Spleen (tissue), 11 donors: ENCODE data around the gene SPATA20. TPM values are rescaled to one million over a fixed set of nuclear protein-coding genes. Genes with fewer than 3 reads are reported as not detected.

Source experiments
- DNase-seq: peaks from one replicate; pipeline ENCODE4 v3.0.0-alpha.2; 2020
- H3K27ac ChIP-seq, 8 donors: fragments of 200-600 bp; sonication (generic) in 7 of 8; 1 replicate in 4 of 8; 2 replicates in 4 of 8; pipeline versions ENCODE4 v1.5.0 to v1.8.0; 2016 to 2021; ENCODE audit warnings: inconsistent platforms in 4 of 8, mild to moderate bottlenecking in 4 of 8, moderate library complexity in 1 of 8
- H3K27me3 ChIP-seq, 7 donors: fragments of 200-600 bp; sonication (generic) in 6 of 7; replicated peaks in 1 of 7; 1 replicate in 4 of 7; 2 replicates in 3 of 7; pipeline versions ENCODE4 v1.5.0 to v1.8.0; 2016 to 2021; ENCODE audit warnings: inconsistent platforms in 3 of 7, mild to moderate bottlenecking in 1 of 7
- H3K36me3 ChIP-seq, 6 donors: fragments of 200-600 bp; sonication (generic) in 5 of 6; 1 replicate in 4 of 6; 2 replicates in 2 of 6; pipeline versions ENCODE4 v1.5.0 to v1.8.0; 2016 to 2021; ENCODE audit warnings: inconsistent platforms in 2 of 6
- H3K4me1 ChIP-seq, 6 donors: fragments of 200-600 bp; sonication (generic) in 5 of 6; 1 replicate in 3 of 6; 2 replicates in 3 of 6; pipeline versions ENCODE4 v1.5.0 to v1.8.0; 2016 to 2021; ENCODE audit warnings: inconsistent platforms in 3 of 6
- H3K4me3 ChIP-seq, 8 donors: fragments of 200-600 bp; sonication (generic) in 7 of 8; 1 replicate in 4 of 8; 2 replicates in 4 of 8; pipeline versions ENCODE4 v1.5.0 to v1.8.0; 2016 to 2021; ENCODE audit warnings: inconsistent platforms in 4 of 8, mild to moderate bottlenecking in 4 of 8, moderate library complexity in 2 of 8
- H3K9me3 ChIP-seq, 8 donors: fragments of 200-600 bp; sonication (generic) in 7 of 8; 1 replicate in 4 of 8; 2 replicates in 4 of 8; pipeline versions ENCODE4 v1.5.0 to v1.8.0; 2016 to 2021; ENCODE audit warnings: inconsistent platforms in 4 of 8
- POLR2A ChIP-seq, 3 donors: fragments of 450-650 bp; IDR thresholded peaks; one replicate each; pipeline ENCODE4 v1.5.1; 2017; ENCODE audit warnings: antibody characterized with exemption in 3 of 3, mild to moderate bottlenecking in 1 of 3
- POLR2AphosphoS5 ChIP-seq, 3 donors: sonication (generic); formaldehyde crosslinking; IDR thresholded peaks; one replicate each; pipeline ENCODE4 v1.5.1; 2017; ENCODE audit warnings: antibody characterized with exemption in 3 of 3
- WGBS, 5 donors: extraction: QIAGEN DNeasy Blood & Tissue Kit in 3 of 5; methylation state at CpG; one replicate each; pipeline versions ENCODE4 v1.1.5 to v1.1.7; 2013 to 2018; 5-methylcytosine and 5-hydroxymethylcytosine counted together
- intact Hi-C: fragments of 100-400 bp; cut with DNase I; formaldehyde crosslinking; loops from one replicate; pipeline ENCODE4 v1.15.0; 2023; ENCODE audit warnings: low total_unique reads
- polyA plus RNA-seq, 3 donors: library from polyadenylated mRNA; stranded (reverse); fragments of 200-250 nt; gene quantifications; one replicate each; pipeline ENCODE4 v1.2.1, GENCODE V29; 2013
- total RNA-seq, 7 donors: library from RNA; depleted of rRNA in 3 of 7; stranded (reverse); fragments of >200 nt in 3 of 7; fragmentation: NEBNext Ultra II Directional in 4 of 7; extraction: Animal tissue kit (Norgen Biotek cat#: 25700) in 4 of 7; gene quantifications; one replicate each; pipeline versions ENCODE4 v1.1.0 to v1.2.1, GENCODE V29; 2016 to 2021
- TF ChIP-seq, protein P1 (sequence below), 11 experiments: fragments of 200-600 bp in 7 of 11; fragments of 450-650 bp in 4 of 11; sonication (generic) in 4 of 11; IDR thresholded peaks in 8 of 11; conservative IDR thresholded peaks in 3 of 11; 1 replicate in 7 of 11; 2 replicates in 4 of 11; pipeline versions ENCODE4 v1.4.0 to v1.8.0; 2016 to 2021; ENCODE audit warnings: antibody characterized with exemption in 11 of 11, inconsistent platforms in 4 of 11, mild to moderate bottlenecking in 1 of 11
- donor health status: healthy with polysubstance abuse.
- donor health status: DM: no; HTN: no; CAD: no; lungs with moderate emphysema.
- donor health status: DM: no; HTN: no; CAD: no.
- donor health status: Bipolar disorder and iron deficiency.
- donor health status: healthy.
- donor health status: DM: no; HTN: no; CAD: no.
- donor health status: DM: yes; HTN: yes; CAD: no.

SPATA20 gene
- total and polyA plus RNA-seq, 10 donors: 14.9 to 128 (median 57.1) TPM

DNA sequence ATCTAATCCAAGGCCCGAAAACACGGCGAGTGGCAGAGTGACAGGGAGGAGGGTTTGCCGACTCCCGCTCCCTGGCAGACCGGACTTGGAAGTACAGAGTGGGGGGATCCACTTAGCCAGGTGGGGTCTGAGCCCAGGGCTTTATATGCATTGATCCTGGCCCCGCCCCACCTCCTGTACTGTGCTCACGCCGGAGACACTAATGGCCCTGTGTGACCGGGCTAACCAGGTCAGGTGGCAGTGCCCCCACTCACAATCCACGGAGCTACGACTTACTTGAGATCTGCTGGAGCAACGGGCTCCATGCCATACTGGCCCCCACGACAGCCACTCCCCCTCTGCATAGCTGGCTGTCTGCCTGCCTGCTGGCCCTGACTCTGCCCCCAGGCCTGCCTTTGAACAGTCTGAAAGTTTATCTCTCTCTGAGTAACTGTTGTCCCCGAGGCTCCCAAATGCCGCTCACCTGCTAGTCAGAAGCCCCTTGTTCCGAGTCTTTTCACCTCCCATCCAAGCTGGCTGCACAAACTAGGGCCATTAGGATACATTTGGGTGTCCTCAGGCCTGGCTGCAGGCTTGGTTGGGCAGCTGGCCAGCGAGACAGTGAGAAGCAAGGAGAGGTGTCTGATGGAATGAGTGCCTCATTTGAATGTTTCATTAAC lies 41.5 kb downstream of the SPATA20 start:
- TF ChIP-seq, protein P1, sequence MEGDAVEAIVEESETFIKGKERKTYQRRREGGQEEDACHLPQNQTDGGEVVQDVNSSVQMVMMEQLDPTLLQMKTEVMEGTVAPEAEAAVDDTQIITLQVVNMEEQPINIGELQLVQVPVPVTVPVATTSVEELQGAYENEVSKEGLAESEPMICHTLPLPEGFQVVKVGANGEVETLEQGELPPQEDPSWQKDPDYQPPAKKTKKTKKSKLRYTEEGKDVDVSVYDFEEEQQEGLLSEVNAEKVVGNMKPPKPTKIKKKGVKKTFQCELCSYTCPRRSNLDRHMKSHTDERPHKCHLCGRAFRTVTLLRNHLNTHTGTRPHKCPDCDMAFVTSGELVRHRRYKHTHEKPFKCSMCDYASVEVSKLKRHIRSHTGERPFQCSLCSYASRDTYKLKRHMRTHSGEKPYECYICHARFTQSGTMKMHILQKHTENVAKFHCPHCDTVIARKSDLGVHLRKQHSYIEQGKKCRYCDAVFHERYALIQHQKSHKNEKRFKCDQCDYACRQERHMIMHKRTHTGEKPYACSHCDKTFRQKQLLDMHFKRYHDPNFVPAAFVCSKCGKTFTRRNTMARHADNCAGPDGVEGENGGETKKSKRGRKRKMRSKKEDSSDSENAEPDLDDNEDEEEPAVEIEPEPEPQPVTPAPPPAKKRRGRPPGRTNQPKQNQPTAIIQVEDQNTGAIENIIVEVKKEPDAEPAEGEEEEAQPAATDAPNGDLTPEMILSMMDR (IDR thresholded peaks at IDR 0.05 in 8 of 11, conservative IDR thresholded peaks at IDR 0.05 in 3 of 11): no peak
- peak in 2 of 3 donors; percentile 14 to 23 for TF ChIP-seq POLR2AphosphoS5 (IDR thresholded peaks at IDR 0.05)
- intact Hi-C loops: no loop called here
- H3K27ac ChIP-seq: no peak overlapping the region
- no peaks in the 10 kb centered on the region for H3K27me3 ChIP-seq
- 69 to 84% (median 76%) methylated on average over 18 of the region's 18 CpGs for WGBS, 5 donors
- no peak for DNase-seq
- no peaks in the 10 kb centered on the region for H3K36me3 ChIP-seq
- no peaks in the 10 kb centered on the region for H3K9me3 ChIP-seq
- H3K4me3 ChIP-seq: no peak overlapping the region
- peaks cover 0 to 22% (median 11%) of the 10 kb centered on the region in 6 donors for H3K4me1 ChIP-seq

DNA sequence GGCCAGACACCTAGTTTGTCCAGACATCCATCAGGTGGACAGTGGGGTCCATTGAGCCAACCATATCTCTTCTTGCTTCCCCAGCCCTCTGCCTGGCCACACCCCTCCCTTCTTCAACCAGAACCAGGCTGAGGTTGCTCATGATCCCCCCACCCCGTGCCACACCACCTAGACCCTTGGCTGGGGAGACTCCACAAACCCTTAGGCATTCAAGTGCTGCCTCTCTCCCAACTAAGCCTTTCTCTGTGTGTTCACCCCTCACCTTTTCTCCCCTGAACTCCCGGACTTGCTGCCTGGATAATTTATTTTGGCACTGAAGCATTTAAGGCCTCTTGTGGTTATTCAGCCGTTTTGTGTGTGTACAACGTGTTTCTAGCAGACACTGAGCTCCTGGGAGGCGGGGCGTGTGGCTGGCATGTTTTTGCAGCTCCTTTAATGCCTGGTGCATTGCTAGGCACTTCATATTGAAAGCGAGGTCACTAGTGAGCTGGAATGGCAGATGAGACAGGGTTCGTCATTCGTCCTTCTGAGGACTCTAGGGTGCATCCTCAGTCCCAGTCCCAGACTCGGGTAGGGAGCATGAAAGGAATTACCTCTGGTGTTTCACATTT lies 42.2 kb downstream of the SPATA20 start:
- Histone ChIP-seq H3K9me3 (no peaks in the 10 kb centered on the region), H3K27me3 (no peaks in the 10 kb centered on the region), H3K27ac (no peak overlapping the region), H3K4me3 (no peak overlapping the region), H3K36me3 (no peaks in the 10 kb centered on the region), H3K4me1 (peaks cover 0 to 22% (median 11%) of the 10 kb centered on the region in 6 donors)
- intact Hi-C loops: no loop called here
- WGBS, 5 donors: 61 to 78% (median 67%) methylated on average over 10 of the region's 10 CpGs
- no peak for DNase-seq
- TF ChIP-seq POLR2AphosphoS5 (IDR thresholded peaks at IDR 0.05) (no peak), POLR2A (IDR thresholded peaks at IDR 0.05) (no peak)
- TF ChIP-seq, protein P1 (IDR thresholded peaks at IDR 0.05 in 8 of 11, conservative IDR thresholded peaks at IDR 0.05 in 3 of 11): no peak

DNA sequence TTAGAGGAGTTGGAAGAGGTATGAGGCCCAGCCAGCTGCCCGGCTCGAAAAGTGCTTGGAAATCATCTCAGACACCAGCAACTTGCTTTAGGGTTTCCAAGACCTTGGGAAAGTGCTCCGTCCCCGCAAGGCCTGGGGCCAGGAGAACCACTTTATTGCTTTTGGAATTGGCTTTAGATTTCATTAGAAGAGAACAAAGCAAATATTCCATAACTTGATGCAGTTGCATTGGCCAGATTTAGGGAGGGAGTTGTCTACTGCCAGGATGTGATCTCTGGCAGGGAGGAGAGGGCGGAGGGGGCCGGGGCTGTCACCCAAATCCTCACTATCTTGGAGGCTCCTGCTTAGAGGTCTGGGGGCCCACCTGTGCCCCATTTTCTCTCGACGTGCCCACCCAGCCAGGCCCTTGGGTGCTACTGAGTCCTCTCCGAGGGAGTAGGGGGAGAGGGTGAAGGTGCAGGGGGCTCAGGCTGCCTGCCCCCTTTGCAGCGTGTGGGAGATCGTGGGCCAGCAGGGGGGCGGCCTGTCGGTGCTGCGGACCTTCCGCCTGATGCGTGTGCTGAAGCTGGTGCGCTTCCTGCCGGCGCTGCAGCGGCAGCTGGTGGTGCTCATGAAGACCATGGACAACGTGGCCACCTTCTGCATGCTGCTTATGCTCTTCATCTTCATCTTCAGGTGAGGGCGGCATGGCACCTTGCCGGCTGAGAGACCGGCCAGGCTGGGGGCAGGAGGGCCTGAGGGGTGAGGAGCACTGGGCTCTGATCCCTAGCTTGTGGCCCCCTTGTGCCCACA lies 44.2 kb downstream of the SPATA20 start:
- Histone ChIP-seq H3K4me3 (no peak overlapping the region), H3K27me3 (peaks cover 0 to 2% (median 0%) of the 10 kb centered on the region in 7 donors), H3K27ac (no peak overlapping the region), H3K4me1 (peaks cover 0 to 22% (median 11%) of the 10 kb centered on the region in 6 donors), H3K9me3 (no peaks in the 10 kb centered on the region), H3K36me3 (no peaks in the 10 kb centered on the region)
- DNase-seq: no peak
- no peak for TF ChIP-seq POLR2A (IDR thresholded peaks at IDR 0.05)
- no peak for TF ChIP-seq POLR2AphosphoS5 (IDR thresholded peaks at IDR 0.05)
- TF ChIP-seq, protein P1 (IDR thresholded peaks at IDR 0.05 in 8 of 11, conservative IDR thresholded peaks at IDR 0.05 in 3 of 11): no peak
- intact Hi-C loops: no loop called here
- WGBS, 5 donors: 92 to 96% (median 94%) methylated on average over 15 to 24 of the region's 24 CpGs

DNA sequence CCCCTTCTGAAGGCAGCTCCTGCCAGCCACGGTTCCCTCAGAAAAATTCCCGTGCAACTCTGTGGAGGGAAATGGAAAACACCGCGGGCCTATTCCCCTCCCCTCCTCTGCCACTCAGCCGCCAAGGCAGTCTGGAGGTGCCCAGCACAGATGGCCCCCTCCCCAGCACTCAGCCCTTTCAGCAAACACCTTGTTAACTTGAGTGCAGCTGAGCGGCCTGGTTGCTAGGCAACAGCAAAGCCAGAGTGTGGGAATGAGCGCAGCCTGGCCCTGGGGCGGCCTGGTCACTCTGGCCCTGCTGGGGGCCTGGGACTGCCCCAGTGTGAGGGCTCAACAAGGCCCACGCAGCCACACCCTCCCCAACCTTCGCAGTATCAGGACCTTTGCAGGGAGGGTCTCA lies 46.3 kb downstream of the SPATA20 start:
- no peak overlapping the region for H3K27ac ChIP-seq
- H3K27me3 ChIP-seq: peaks cover 0 to 5% (median 0%) of the 10 kb centered on the region in 7 donors

More for the DNA sequence above, 46.3 kb downstream of the SPATA20 start:
- H3K4me1 ChIP-seq: peaks cover 0 to 22% (median 11%) of the 10 kb centered on the region in 6 donors
- TF ChIP-seq, protein P1 (IDR thresholded peaks at IDR 0.05 in 8 of 11, conservative IDR thresholded peaks at IDR 0.05 in 3 of 11): no peak
- TF ChIP-seq POLR2AphosphoS5 (IDR thresholded peaks at IDR 0.05) (no peak), POLR2A (IDR thresholded peaks at IDR 0.05) (no peak)
- H3K9me3 ChIP-seq: no peaks in the 10 kb centered on the region
- WGBS, 5 donors: 51 to 73% (median 66%) methylated on average over 7 to 10 of the region's 10 CpGs
- no peak for DNase-seq
- intact Hi-C loops: no loop called here
- H3K4me3 ChIP-seq: no peak overlapping the region
- H3K36me3 ChIP-seq: no peaks in the 10 kb centered on the region
